Chondrocyte (in vitro differentiated cells): Measurements from ENCODE around the gene OR10A3. TPM values are rescaled to one million over a fixed set of nuclear protein-coding genes. Genes with fewer than 3 reads are reported as not detected.
A peak's percentile ranks its signal among the peaks of the same experiment; 100 is the strongest.

Source experiments
- DNase-seq: peaks from one replicate; pipeline ENCODE4 v3.0.0; 2021; ENCODE audit warnings: mixed read lengths, low spot score
- H3K27ac Mint-ChIP-seq: one replicate; pipeline ENCODE4 v1.8.0; 2021; ENCODE audit warnings: mild to moderate bottlenecking, moderate library complexity, mixed read lengths; ENCODE audit not compliant: unreplicated experiment
- H3K27me3 Mint-ChIP-seq: 2 replicates; pipeline ENCODE4 v1.8.0; 2021; ENCODE audit warnings: low read depth, mixed read lengths
- H3K36me3 Mint-ChIP-seq: 2 replicates; pipeline ENCODE4 v1.8.0; 2021; ENCODE audit warnings: low read depth, mixed read lengths
- H3K4me1 Mint-ChIP-seq: 2 replicates; pipeline ENCODE4 v1.8.0; 2021; ENCODE audit warnings: low read depth, mild to moderate bottlenecking, mixed read lengths
- H3K4me3 Mint-ChIP-seq: one replicate; pipeline ENCODE4 v1.8.0; 2021; ENCODE audit warnings: mild to moderate bottlenecking, moderate library complexity, mixed read lengths; ENCODE audit not compliant: unreplicated experiment
- H3K9me3 Mint-ChIP-seq: 2 replicates; pipeline ENCODE4 v1.8.0; 2021; ENCODE audit warnings: low read depth, mixed read lengths
- CTCF ChIP-seq: fragments of 200-600 bp; sonication (generic); IDR thresholded peaks from 2 replicates; pipeline ENCODE4 v1.5.0; 2021; ENCODE audit warnings: antibody characterized with exemption, mild to moderate bottlenecking, moderate library complexity
- total RNA-seq: library from RNA; stranded (reverse); gene quantifications from 3 replicates; pipeline ENCODE4 v1.2.1, GENCODE V29; 2021

OR10A3 gene
- total RNA-seq, 1 donor from 2014 or later: not detected

- Mint-ChIP-seq H3K27me3 (no peaks in the 10 kb centered on the region), H3K27ac (no peak overlapping the region), H3K9me3 (no peaks in the 10 kb centered on the region), H3K4me1 (peaks cover 49% of the 10 kb centered on the region), H3K4me3 (no peak overlapping the region), H3K36me3 (no peaks in the 10 kb centered on the region)
- no peak for TF ChIP-seq CTCF
- DNase-seq: no peak
These were observed 40.1 kb downstream of the OR10A3 start for GRCh38 chr11:7901319-7901854.

GRCh38 chr11:7900686-7901085 is 40.8 kb downstream of the OR10A3 start:
- Mint-ChIP-seq H3K27me3 (no peaks in the 10 kb centered on the region), H3K27ac (no peak overlapping the region)

GRCh38 chr11:7899418-7899817 is 42.1 kb downstream of the OR10A3 start:
- TF ChIP-seq CTCF: no peak
- Mint-ChIP-seq H3K4me3 (no peak overlapping the region), H3K27ac (no peak overlapping the region), H3K9me3 (peaks cover 3% of the 10 kb centered on the region), H3K27me3 (no peaks in the 10 kb centered on the region), H3K4me1 (peaks cover 47% of the 10 kb centered on the region), H3K36me3 (no peaks in the 10 kb centered on the region)
- DNase-seq: no peak

More at GRCh38 chr11:7900686-7901085, 40.8 kb downstream of the OR10A3 start:
- H3K4me3 Mint-ChIP-seq: no peak overlapping the region
- no peaks in the 10 kb centered on the region for H3K9me3 Mint-ChIP-seq
- TF ChIP-seq CTCF: no peak
- no peak for DNase-seq
- no peaks in the 10 kb centered on the region for H3K36me3 Mint-ChIP-seq
- H3K4me1 Mint-ChIP-seq: peaks cover 49% of the 10 kb centered on the region

- Mint-ChIP-seq H3K36me3 (no peaks in the 10 kb centered on the region), H3K27ac (no peak overlapping the region), H3K27me3 (no peaks in the 10 kb centered on the region), H3K4me3 (no peak overlapping the region), H3K4me1 (peaks cover 47% of the 10 kb centered on the region), H3K9me3 (peaks cover 3% of the 10 kb centered on the region)
- DNase-seq: no peak
- TF ChIP-seq CTCF: no peak
These were observed 42.7 kb downstream of the OR10A3 start for GRCh38 chr11:7898666-7899283.

DNA sequence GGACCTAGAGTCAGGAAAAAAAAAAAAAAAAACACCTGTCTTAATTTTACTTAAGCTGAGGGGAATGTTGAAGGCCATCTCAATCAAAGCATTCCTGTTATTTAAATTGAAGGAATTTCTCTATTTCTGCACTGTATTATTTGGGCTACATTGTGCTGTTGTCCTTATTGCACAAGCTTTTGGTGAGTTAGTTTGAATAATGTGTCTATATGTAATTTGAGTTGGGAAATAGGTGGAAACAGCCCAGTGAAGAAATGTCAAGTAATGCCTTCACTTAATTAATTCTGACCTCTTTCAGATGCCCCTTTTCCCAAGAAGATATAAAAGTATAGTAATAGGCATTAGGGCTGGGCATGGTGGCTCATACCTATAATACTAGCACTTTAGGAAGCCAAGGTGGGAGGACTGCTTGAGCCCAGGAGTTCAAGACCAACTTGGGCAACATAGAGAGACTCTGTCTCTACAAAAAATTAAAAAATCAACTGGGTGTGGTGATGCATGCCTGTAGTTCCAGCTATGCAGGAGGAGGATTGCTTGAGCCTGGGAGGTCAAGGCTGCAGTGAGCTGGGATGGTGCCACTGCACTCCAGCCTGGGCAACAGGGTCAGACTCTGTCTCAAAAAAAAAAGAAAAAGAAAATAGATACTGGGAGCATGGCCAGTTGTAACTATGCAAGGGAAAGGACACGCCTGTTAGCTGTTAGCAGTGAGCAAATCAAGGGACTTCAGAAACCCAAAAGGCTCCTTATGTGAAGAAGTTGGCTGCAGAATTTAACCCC is 45.3 kb downstream of the OR10A3 start:
- no peaks in the 10 kb centered on the region for H3K27me3 Mint-ChIP-seq
- H3K4me1 Mint-ChIP-seq: peaks cover 55% of the 10 kb centered on the region
- TF ChIP-seq CTCF: no peak
- no peak overlapping the region for H3K4me3 Mint-ChIP-seq
- DNase-seq: no peak
- peak overlapping the region; percentile 86 for H3K27ac Mint-ChIP-seq
- no peaks in the 10 kb centered on the region for H3K36me3 Mint-ChIP-seq
- H3K9me3 Mint-ChIP-seq: peaks cover 3% of the 10 kb centered on the region
